Fibroblast of peridontal ligament (primary cell): ENCODE measurements around the gene CASP4.
"Not testable (repeated sequence)": the region's sequence is repeated elsewhere in the genome, so short reads cannot be mapped to it uniquely, and the experiment has no call there.

Experiments used
- DNase-seq: peaks from one replicate; pipeline ENCODE4 v3.0.0-alpha.2; 2010; ENCODE audit errors: extremely low read depth

Gene CASP4

DNA sequence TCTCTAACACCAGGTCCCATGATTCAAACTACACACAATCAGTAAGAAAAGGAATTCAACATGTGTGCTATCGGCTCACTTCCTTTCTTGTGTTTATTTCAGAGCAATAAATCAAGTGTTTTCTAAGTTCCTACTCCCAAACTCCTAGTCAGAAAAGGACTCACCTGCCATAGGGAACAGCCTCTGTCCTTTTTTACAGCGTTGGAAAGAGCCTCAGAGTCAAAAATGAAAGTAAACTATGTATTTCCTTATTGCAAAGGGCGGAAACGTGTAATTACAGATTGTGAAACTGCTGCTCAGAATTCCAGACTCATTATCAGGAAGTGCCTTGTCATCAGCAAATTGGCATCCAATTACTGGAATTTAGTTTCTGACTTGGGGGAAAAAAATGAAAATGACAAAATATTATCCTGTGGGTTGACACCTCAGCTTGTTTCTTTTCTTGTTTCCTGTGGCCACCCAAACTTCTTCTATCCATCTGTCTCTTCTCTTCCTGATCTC is at the start of gene CASP4:
Gene CASP4 (minus strand): TSS at position 220 of the 501 bp plus-strand sequence. CDS start 49 bp downstream, at position 171.
- peak; percentile 93 for DNase-seq

DNA sequence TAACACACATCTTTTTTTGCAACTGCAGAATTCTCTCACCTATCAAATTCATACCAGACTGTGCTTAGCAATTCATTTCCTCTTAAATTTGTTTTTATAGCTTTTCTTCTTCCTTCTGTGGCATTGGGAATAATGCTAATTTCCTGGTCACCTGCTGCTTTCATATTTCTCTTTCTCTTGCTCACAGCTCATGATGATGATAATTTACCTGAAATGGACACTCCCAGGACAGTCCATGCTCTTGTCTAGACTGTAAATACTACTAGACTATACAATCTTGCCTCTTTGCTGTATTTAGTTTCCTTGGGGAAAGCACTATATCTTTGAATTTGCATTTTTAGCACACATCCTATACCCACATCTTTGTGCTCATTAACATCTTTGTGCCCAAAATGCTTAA is 39.1 kb upstream of the CASP4 start:
- DNase-seq, result no peak

DNA sequence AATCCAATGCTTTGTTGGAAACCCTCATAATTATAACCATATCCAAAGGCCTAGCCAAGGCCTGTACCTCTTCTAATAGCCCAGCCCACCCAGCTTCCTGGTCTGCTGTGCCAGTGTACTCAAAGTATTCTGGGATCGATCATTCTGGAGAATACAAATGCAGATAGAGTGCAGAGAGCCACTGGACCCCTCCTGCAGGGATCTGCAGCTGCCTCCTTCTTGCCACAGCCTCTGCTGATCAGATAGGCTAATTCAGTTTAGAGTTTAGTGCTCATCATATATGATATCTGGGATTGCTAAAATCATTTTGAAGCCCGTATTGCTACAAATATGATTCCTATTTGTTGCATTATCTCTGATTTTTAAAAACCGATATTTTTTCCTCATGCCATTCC is 37.1 kb upstream of the CASP4 start:
- DNase-seq, result no peak

DNA sequence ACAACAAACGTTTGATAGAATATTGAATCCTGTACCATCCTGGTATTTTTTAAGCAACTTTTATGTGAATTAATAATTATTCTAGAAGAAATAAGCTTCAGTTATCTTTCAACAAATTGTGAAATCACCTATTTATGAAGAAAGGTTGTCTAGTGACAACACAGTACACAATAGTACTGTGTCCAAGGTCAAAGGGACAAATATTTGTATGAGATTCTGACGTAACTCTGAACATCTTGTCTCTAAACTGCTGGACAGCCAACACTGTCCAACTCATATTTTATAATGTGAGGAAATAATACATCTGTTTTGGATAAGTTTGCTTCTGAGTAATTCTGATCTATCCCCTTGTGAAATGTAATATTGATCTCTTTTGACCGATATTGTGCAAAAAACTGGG is 35.6 kb upstream of the CASP4 start:
- DNase-seq, result peak; percentile 23

DNA sequence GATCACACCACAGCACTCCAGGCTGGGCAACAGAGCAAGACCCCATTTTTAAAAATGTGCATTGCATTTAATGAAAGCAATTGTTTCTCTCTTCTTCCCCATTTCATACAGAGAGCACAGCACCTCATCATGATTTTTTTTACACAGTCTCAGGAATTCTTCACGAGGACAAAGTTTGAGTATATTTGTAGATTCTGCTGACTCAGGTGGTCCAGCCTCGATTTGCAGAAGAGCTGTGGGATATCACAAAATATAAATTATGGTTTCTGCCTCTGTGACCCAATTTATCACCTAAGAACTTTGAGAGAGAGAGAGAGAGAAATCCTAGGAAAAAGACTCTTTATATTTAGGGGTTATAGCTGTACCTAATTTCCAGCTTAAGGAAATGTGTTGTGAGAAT is 34.8 kb upstream of the CASP4 start:
- DNase-seq, result no peak

DNA sequence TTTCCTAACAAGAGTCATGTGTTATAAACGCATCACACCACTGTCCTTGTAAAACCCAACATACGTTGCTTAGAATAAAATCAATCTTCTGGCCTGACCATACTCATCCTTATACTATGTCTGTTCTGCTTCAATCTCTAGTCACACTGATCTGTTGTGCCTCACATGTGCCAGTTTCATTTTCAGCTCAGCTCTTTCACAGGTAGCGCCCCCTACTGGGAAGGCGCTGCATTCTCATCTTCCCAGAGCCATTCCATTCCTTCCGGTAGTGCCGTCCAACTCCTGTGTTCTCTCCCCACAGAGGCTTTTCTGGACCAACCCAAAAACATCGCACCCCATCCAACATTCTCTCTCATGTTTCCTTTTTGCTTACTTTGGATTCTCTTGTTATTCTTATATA is 32.4 kb upstream of the CASP4 start:
- no peak for DNase-seq

DNA sequence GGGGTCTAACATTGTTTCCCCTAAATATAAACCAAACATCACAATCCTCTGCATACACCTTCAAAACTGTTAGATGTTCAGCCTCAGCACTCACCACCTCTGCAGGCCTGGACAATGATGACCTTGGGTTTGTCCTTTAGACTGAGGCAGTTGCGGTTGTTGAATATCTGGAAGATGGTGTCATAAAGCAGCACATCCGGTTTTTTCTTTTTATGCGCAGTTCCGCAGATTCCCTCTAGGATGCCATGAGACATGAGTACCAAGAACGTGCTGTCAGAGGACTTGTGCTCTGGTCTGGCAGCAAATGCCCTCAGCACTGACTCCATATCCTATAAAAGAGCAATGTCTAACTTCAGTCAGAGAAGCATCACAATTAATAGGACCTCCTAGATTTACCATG is 31.8 kb upstream of the CASP4 start:
- DNase-seq, result no peak

DNA sequence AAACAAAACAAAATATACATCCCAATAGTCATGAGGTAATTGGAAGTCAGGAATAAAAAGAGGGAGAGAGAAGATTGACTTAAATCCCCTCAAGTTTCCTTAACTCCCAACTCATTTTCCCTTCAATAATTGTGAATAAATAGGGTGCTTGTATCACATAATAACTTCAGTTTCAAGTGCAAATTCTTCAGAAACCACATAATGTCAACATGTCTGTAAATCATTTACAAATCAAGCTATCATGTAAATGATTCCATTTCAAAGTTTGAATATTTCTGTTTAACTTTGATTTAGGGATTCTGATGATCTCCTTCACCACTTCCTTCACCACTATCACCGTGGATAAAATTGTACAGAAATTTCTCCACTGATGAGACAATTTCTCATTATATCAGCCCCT is 31.3 kb upstream of the CASP4 start:
- peak; percentile 24 for DNase-seq

DNA sequence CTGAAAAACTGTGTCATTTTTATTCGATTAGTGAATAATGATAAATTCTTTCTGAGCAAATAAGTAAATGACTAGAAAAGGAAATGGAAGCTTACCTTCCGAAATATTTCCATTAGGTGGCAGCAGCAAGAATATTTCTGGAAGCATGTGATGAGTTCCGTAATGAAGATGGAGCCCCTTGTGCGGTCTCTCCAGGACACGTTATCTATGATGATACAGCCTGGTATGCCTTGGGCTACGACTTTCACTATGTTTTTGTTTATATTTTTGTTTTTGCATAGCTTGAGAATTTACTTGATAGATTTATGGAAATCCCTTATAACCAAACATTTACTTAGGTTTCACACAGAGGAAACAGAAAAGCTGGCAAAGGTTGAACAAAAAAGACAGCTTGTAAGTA is 28.9 kb upstream of the CASP4 start:
- DNase-seq, result peak; percentile 59

DNA sequence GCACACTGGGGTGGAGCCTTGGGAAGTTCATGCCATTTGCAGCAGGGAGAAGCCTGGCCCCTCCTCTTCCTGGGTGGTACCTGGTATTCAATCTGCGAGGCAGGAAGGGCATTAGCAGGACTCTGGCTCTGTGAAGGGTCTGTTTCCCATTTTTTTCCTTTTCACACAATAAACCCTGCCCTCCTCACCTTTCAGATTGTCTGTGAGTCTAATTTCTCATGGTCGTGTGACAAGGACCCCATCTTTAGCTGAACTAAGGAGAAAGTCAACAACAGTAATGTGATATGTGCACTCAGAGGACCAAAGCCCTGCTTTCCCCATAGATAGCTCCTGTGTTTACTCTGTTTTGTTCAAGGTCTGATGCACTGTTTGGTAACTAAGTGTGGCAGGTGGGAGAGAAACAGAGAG is 26.6 kb upstream of the CASP4 start:
- no peak for DNase-seq

DNA sequence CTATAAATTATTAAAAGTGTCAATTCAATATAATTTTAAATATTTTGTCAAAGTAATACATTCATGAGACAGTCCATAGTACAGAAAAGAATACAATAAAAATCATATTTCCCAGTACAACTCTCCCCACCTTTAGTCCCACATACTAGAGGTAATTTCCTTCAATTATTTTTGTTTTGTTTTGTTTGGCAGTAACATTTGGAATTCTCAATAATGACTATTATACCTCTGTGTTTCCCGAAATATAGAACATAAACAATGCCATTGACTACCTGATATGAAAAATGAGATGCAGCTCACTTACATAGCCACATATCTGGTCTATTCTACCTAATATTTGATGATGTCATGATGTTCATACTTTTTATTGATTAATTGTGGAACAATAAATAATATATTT is 24.4 kb upstream of the CASP4 start:
- DNase-seq, result no peak

DNA sequence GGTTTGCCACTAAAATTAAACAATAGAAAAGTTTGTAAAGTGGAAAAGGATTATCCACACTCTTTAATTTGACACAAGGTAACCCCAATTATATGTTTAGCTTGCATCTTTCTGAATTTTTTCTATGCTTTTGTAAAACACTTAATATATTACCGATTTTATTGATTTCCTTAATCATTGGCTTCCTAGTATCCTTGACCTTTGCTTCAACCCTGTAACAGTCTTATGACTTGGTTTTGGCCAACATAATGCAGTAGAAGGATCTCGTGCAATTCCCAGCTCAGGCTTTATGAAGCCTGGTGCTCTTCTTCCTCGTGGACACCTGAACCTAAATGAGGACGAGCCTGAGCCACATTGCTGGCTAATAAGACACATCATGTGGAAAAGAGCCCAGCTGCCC is 23.6 kb upstream of the CASP4 start:
- no peak for DNase-seq

DNA sequence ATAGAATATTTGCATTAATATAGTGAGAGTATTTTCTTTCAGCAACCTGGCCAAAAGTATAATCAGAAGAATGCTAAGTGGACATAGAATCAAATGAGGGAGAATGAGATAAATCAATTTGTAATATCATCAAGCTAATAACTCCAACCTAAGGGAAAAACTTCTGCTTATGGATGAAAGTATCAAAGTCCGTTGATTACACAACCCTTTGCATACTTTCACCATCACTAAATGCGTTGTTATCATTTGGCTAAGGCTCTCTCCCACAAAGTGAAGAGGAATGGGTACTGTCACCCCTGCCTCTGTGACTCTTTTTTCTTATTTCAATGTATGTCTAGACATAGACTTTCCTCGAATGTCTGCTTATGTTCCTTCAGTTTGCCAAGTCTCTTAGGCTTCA is 16.4 kb upstream of the CASP4 start:
- no peak for DNase-seq

DNA sequence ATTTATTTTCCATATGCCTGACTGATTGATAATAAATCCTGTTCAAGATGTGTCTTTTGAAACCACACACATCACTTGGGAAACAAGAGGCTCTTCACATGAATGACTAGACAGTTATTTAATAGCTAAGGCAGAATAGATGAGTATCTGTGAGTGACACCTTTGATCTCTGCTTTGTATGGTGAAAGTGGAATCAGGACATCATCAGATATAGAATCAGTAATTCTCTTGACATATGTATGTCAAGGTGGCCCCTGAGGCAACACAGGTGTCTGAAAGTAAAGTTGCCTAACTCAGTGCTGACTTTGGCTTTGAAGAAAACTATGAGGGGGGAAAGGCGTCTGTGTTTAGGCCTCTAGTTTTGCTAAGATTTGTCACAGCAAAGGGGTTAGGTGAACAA is 11.5 kb upstream of the CASP4 start:
- no peak for DNase-seq

DNA sequence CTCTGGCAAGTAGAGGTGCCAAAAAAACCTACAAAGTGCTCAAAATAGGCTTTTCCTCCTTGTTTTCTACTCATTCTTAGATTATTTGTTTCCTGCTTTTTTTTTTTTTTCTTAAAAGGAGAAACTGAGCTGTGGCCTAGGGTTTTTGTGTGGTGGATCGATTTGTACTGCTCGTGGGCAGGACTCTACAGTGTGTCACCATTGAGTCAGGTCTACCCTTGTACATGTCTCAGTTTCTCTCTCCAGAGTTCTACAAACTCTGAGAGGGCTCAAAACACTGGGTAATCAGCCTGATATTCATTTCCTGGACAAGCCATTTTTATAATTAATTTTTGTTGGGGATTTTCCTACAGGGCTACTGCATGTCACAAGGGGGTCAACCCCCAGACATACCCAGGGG is 5.2 kb upstream of the CASP4 start:
- no peak for DNase-seq

DNA sequence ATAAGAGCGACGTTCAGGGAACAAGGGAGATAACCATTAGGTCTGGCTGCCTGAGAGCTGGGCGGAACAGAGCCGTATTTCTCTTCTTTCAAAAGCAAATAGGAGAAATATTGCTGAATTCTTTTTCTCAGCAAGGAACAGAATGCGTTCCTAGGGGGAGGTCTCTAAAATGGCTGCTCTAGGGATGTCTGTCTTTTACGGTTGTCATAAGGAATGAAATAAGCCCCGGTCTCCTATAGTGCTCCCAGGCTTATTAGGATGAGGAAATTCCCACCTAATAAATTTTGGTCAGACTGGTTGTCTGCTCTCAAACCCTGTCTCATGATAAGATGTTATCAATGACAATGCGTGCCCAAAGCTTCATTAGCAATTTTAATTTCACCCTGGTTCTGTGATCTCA is 4.5 kb upstream of the CASP4 start:
- not testable (repeated sequence) for DNase-seq

DNA sequence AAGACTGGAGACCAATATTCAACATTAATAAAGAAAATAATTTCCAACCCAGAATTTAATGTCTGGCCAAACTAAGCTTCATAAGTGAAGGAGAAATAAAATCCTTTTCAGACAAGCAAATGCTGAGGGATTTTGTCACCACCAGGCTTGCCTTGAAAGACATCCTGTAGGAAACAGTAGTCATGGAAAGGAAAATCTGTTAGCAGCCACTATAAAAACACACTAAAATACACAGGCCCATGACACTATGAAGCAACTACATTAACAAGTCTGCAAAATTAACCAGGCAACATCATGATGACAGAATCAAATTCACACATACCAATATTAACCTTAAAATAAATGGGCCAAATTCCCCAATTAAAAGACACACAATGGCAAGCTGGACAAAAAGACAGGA is 2.4 kb upstream of the CASP4 start:
- no peak for DNase-seq

DNA sequence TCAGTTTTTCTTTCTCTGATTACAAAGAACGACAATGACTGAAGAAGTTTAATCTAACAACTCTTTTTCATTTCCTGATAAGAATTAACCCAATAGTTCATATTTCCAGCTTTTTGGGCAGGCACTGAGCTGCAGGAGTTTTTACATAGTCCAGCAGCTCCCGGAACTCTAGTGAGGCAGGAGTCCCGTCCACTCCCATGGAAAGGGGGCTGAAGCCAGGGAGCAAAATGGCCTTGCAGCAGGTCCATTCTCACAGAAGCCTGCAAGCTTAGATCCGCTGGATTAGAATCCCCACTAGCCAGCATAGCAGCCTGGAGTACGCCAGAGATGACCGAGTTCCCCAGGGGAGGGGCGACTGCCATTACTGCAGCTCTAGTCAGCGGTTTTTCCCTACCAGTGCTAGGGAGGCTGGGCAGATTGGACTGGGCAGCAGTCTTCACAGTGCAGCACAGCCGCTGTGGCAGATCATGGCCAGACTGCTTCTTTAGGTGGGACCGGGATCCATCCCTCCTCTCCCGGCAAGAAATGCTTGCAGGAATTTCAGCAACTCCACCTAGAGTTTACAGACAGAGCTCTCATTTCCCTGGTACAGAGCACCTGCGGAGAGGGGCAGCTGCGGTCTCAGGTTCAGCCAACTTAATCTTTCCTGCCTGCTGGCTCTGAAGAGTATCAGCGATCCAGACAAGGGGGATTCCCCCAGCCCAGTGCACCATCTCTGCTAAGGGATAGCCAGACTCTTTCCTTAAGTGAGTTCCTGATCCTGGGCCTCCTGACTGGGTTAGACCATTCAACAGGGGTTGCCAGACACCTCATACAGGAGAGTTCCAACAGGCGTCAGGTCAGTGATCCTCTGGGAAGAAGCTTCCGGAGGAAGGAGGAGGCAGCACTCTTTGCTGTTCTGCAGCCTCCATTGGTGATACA is 742 bp upstream of the CASP4 start:
- DNase-seq, result peak; percentile 62

DNA sequence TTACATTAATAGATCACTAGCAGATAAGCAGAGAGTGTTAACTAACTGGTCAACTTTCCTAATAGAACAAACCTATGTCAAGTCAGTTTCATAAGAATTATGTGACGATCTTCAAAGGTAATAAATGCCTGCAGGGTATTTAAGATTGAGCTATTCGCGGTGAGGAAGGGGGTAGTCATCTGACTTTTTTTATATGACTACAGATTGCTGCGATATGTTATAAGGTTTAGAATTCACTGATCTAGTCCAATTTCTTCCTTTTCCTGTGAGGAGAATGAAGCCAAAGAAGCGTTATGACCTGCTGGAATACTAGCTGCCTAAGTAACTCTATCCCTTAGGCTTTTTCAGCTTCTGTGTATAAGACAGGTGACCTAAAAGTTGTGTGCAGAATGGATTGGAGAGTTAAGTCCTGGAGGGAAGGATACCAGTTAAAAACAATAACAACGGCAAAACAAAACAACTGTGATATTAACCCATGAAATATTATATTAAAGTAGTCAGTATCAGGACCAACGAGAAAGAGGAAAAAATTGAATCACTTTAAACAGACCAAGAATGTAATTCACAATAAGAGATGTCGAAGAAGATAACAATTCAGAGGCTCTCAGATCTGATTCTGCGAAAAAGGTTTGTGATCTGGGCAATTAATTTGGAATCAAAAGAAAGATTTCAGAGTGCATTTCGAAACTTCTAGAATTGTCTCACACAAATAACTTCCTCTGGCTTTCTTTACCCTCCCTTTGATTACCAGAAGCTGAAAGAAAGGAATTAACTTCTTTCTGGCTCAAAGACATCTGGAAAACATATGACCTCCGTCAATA is 630 bp downstream of the CASP4 start:
- DNase-seq, result peak; percentile 50

DNA sequence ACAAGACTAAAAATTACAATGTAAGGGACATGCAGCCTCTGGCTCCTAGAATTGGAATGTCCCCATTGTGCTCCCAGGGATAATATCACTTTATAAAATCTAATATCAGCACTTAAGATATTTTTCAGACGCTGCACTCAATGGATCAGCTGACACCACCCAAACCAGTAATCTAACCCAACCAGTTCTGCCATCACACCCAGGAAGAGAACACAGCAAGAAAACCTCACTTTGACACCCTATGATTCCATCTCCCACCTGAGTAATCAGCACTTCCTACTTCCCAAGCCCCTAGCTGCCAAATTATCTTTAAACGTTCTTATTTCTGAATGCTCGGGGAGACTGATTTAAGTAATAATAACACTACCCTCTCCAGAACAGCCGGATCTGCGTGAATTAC is 2.6 kb downstream of the CASP4 start:
- no peak for DNase-seq

DNA sequence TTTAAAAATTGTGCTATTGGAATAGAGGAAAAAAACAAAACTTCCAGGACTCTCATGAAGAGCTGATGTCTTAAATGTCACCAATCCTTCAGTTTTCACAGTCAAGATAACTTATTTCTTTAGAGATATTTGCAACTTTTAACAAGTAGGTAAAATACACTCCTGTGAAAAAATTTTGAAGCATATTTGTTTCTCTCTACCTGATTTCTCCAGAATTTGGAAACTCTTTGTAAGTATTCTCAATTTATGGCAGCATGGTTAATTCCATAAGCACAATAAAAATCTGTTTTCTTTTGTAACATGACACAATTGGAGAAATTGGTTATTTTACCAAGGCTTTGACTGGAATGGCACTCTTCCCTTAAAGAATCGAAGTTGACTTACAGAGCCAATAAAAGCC is 4.1 kb downstream of the CASP4 start:
- DNase-seq, result no peak

DNA sequence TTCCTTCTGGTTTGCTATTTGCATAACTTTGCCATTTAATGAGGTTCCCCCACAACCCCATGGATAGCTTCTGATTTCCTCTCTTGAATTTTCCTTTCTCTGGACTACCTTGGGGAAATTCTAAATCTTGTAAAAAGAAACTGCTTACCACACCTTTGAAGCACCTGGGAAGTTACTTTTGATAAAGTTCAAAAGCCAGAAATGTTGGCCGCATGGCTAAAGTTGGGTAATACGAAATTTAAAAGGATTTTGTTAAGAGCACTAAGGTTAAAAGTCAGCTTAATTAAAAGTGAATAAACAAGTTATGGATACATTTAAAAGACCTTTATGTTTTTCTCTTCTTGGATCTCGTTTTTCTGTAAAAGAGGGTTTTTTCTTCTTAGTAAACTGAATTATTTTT is 5.5 kb downstream of the CASP4 start:
- DNase-seq, result no peak

DNA sequence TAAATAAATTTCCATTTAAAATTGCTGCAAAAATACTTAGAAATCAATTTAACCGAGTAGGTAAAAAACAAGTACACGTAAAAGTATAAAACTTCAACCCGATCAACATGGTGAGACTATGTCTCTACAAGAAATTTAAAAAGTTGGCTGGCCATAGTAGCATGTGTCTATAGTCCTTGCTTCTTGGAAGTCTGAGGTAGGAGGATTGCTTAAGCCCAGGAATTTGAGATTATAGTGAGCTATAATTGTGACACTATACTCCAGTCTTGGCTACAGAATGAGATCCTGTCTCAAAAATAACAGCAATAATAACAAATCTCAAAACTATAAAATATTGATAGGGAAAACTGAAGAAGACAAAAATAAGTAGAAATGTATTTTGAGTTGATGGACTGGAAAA is 11.1 kb downstream of the CASP4 start:
- no peak for DNase-seq
